Measurements from ENCODE around the gene CLEC2A.
"Not testable (repeated sequence)": the region's sequence is repeated elsewhere in the genome, so short reads cannot be mapped to it uniquely, and the experiment has no call there.

Gene CLEC2A

DNA sequence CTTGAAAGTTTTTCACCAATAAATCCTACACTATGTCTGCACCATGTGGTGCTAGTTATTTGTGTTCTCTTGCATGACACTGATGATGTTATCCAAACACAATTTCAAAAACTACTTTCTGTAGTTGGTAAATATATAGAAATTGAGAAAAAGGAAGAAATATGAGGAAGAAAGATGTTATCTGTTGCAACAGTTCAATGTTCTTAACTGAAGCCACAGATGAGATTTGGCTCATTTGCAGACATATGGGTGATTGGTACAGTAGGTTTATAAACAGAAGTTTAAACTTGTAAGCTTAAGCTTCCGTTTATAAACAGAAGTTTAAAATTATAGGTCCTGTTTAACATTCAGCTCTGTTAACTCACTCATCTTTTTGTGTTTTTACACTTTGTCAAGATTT lies 39.0 kb upstream of the CLEC2A start, which contains the start of gene CLEC12A:
Gene CLEC12A, plus strand, starts transcription at position 229 of the 400 bp plus-strand sequence. CDS start 188 bp downstream, outside the sequence.
- DNase-seq = no peak
- Histone ChIP-seq H3K4me3 (ENCODE audit: low read depth, low read length) (no peak within 1 kb of the TSS), H3K27me3 (no peaks in the 10 kb centered on the region), H3K9me3 (no peaks in the 10 kb centered on the region), H3K4me1 (no peaks in the 10 kb centered on the region), H3K36me3 (no peaks in the 10 kb centered on the region)
- no peak for TF ChIP-seq CTCF (IDR thresholded peaks at IDR 0.05; ENCODE audit: low read depth, low read length)

DNA sequence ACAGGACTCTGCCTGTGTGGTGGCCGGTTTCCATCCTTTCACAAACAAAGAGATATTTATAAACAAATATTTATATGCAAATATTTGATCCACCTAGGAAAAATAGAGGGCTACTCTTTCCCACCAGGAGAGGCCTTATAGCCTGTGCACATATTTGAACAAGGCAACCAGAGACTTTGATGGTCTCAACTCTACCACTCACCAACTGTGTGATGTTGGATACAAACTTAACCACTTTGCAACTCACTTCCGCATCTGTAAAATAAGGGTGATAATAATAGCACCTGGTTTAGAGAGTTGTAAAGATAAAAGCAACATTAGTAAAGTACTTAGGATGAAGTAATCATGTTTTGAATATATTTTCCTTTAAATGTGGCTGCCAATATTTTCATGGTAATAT lies 37.5 kb upstream of the CLEC2A start:
- Histone ChIP-seq H3K9me3 (no peaks in the 10 kb centered on the region), H3K4me1 (no peaks in the 10 kb centered on the region), H3K36me3 (no peaks in the 10 kb centered on the region), H3K27me3 (no peaks in the 10 kb centered on the region), H3K4me3 (ENCODE audit: low read depth, low read length) (no peak overlapping the region)
- no peak for TF ChIP-seq CTCF (IDR thresholded peaks at IDR 0.05; ENCODE audit: low read depth, low read length)
- no peak for DNase-seq

DNA sequence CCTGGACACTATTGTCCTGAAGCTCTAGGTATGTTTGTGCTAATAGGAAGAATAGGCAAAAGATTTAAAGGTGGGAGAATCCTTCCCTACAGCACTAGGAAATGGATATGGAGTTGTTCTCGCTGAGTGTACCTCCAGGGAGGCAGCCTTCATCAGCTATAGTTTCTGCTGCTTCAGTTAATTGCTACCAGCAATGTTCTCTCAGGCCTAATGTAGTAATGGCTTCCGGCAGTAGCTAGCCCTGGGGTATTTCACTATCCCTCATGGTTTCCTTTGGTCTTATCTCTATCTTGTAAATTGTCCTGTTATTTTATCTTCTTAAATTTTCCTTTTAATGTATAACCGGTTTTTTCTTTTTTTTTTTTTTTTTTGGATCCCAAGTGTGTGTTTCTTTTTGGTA lies 29.7 kb upstream of the CLEC2A start:
- no peaks in the 10 kb centered on the region for H3K27me3 ChIP-seq
- H3K36me3 ChIP-seq = no peaks in the 10 kb centered on the region
- no peak overlapping the region for H3K4me3 ChIP-seq (ENCODE audit: low read depth, low read length)
- H3K9me3 ChIP-seq = no peaks in the 10 kb centered on the region
- no peaks in the 10 kb centered on the region for H3K4me1 ChIP-seq
- no peak for TF ChIP-seq CTCF (IDR thresholded peaks at IDR 0.05; ENCODE audit: low read depth, low read length)
- no peak for DNase-seq

DNA sequence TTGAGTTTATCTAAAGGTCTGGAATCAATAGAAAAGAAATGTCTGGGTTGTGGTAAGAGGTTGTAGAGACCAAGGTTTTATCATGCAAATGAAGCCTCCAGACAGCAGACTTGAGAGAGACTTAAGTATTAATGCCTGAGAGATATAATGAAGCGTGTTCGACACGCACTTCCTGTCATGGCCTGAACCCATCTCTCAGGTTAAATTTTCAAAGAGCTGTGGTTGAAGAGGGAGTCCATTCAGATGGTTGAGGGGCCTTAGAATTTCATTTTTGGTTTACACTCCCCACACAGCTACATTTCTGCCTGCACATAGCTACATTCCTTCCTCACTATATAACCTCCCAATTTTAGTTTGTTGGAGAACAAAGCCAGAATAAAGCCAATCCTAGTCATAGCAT lies 28.9 kb upstream of the CLEC2A start:
- DNase-seq = no peak
- no peak overlapping the region for H3K4me3 ChIP-seq (ENCODE audit: low read depth, low read length)

DNA sequence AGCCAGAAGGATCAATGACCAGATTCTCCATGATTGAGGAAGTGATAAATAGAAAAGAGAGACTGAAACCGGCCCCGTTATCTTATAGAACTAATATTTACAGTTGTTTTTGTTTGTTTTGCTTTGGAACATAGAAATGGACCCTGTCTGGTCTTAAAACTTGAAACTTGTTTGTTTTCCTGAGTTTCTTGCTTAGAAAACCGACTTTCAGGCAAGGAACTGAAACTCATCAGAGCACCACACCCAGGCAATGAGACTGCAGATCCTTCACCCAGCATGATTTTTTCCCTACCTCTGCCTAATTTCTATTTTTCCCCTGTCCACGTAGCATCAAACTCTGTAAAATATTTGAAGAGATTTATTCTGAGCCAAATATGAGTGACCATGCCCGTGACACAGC lies 28.4 kb upstream of the CLEC2A start:
- no peaks in the 10 kb centered on the region for H3K36me3 ChIP-seq
- H3K4me3 ChIP-seq (ENCODE audit: low read depth, low read length) = no peak overlapping the region

More for the DNA sequence above, 28.9 kb upstream of the CLEC2A start:
- Histone ChIP-seq H3K27me3 (no peaks in the 10 kb centered on the region), H3K9me3 (no peaks in the 10 kb centered on the region), H3K36me3 (no peaks in the 10 kb centered on the region), H3K4me1 (no peaks in the 10 kb centered on the region)
- no peak for TF ChIP-seq CTCF (IDR thresholded peaks at IDR 0.05; ENCODE audit: low read depth, low read length)

DNA sequence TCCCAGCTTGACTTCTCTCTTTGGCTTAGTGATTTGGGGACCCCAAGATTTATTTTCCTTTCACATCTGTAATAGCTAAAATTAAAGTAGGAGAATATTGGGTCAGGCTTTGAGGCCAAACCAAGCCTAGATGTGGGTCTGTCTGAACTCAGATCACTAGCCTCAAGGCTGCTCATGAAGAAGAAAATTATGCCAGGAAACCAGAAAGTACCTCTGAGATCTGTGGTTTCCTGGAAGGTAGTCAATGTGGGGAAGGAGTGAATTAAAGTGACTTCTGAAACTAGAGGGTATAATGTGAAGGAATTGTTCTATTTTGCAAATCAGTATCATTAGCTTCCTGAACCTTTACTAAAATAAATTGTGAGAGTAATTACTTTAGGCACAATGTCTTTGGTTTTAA lies 25.7 kb upstream of the CLEC2A start:
- Histone ChIP-seq H3K9me3 (no peaks in the 10 kb centered on the region), H3K4me1 (no peaks in the 10 kb centered on the region), H3K4me3 (ENCODE audit: low read depth, low read length) (no peak overlapping the region), H3K27me3 (no peaks in the 10 kb centered on the region), H3K36me3 (no peaks in the 10 kb centered on the region)
- DNase-seq = no peak
- TF ChIP-seq CTCF (IDR thresholded peaks at IDR 0.05; ENCODE audit: low read depth, low read length) = no peak

More for the DNA sequence above, 28.4 kb upstream of the CLEC2A start:
- Histone ChIP-seq H3K27me3 (no peaks in the 10 kb centered on the region), H3K4me1 (no peaks in the 10 kb centered on the region), H3K9me3 (no peaks in the 10 kb centered on the region)
- DNase-seq = no peak
- no peak for TF ChIP-seq CTCF (IDR thresholded peaks at IDR 0.05; ENCODE audit: low read depth, low read length)

DNA sequence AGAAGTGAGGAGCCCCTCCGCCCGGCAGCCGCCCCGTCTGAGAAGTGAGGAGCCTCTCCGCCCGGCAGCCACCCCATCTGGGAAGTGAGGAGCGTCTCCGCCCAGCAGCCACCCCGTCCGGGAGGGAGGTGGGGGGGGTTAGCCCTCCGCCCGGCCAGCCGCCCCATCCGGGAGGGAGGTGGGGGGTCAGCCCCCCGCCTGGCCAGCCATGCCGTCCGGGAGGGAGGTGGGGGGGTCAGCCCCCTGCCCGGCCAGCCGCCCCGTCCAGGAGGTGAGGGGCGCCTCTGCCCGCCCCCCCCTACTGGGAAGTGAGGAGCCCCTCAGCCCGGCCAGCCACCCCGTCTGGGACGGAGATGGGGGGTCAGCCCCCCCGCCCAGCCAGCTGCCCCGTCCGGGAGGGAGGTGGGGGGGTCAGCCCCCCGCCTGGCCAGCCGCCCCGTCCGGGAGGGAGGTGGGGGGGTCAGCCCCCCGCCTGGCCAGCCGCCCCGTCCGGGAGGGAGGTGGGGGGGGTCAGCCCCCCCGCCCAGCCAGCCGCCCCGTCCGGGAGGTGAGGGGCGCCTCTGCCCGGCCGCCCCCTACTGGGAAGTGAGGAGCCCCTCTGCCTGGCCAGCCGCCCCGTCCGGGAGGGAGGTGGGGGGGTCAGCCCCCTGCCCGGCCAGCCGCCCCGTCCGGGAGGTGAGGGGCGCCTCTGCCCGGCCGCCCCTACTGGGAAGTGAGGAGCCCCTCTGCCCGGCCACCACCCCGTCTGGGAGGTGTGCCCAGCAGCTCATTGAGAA lies 21.0 kb upstream of the CLEC2A start:
- not testable (repeated sequence) for H3K4me3 ChIP-seq (ENCODE audit: low read depth, low read length); H3K27me3 ChIP-seq; DNase-seq; H3K36me3 ChIP-seq; H3K9me3 ChIP-seq; H3K4me1 ChIP-seq

Measured in BE2C (cell line).